Lung (tissue), 12 donors: ENCODE results near the gene MESP2. TPM values are rescaled to one million over a fixed set of nuclear protein-coding genes. Genes with fewer than 3 reads are reported as not detected.

Source experiments
- ATAC-seq: fragments of 200-7000 bp; cut with Tn5 transposase; one replicate; pipeline ENCODE4 v1.9.1; 2020; ENCODE audit warnings: moderate number of reproducible peaks; ENCODE audit not compliant: insufficient read depth, low FRiP score
- DNase-seq, 3 donors: peaks; one replicate each; pipeline ENCODE4 v3.0.0-alpha.2; 2013 to 2017
- H3K27ac ChIP-seq, 2 donors: one replicate each; pipeline ENCODE4 v1.5.1; 2013; ENCODE audit warnings: mild to moderate bottlenecking in 2 of 2, moderate library complexity in 2 of 2, control low read depth in 1 of 2, inconsistent platforms in 1 of 2, low read depth in 1 of 2, low read length in 1 of 2
- H3K27me3 ChIP-seq, 3 donors: one replicate each; pipeline ENCODE4 v1.5.1; 2013; ENCODE audit warnings: low read length in 2 of 3; ENCODE audit not compliant: control insufficient read depth in 3 of 3, insufficient read depth in 3 of 3
- H3K36me3 ChIP-seq, 4 donors: one replicate each; pipeline ENCODE4 v1.5.1; 2013; ENCODE audit warnings: low read length in 4 of 4, mild to moderate bottlenecking in 1 of 4, moderate library complexity in 1 of 4; ENCODE audit not compliant: control insufficient read depth in 4 of 4, insufficient read depth in 4 of 4
- H3K4me1 ChIP-seq, 5 donors: one replicate each; pipeline ENCODE4 v1.5.1; 2013; ENCODE audit warnings: low read length in 5 of 5, mild to moderate bottlenecking in 2 of 5, moderate library complexity in 1 of 5; ENCODE audit not compliant: control insufficient read depth in 5 of 5, insufficient read depth in 5 of 5
- H3K4me3 ChIP-seq: one replicate; pipeline ENCODE4 v1.5.1; 2013; ENCODE audit warnings: mild to moderate bottlenecking, control low read depth, moderate library complexity
- H3K9ac ChIP-seq, 2 donors: one replicate each; pipeline ENCODE4 v1.5.1; 2013; ENCODE audit warnings: low read length in 2 of 2, control low read depth in 1 of 2; ENCODE audit not compliant: insufficient read depth in 1 of 2
- H3K9me3 ChIP-seq, 4 donors: one replicate each; pipeline ENCODE4 v1.5.1; 2013; ENCODE audit warnings: low read length in 3 of 4, mild to moderate bottlenecking in 1 of 4, moderate library complexity in 1 of 4; ENCODE audit not compliant: control insufficient read depth in 4 of 4, insufficient read depth in 3 of 4
- CTCF ChIP-seq: IDR thresholded peaks from 2 replicates; pipeline ENCODE4 v1.5.1; 2012; ENCODE audit warnings: mild to moderate bottlenecking; ENCODE audit errors: control extremely low read depth, extremely low read depth
- WGBS, 2 donors: extraction: QIAGEN DNeasy Blood & Tissue Kit; methylation state at CpG; one replicate each; pipeline ENCODE4 v1.1.7; 2013; 5-methylcytosine and 5-hydroxymethylcytosine counted together
- polyA plus RNA-seq, 2 donors: library from polyadenylated mRNA; stranded (reverse); fragments of 200-250 nt; gene quantifications; one replicate each; pipeline ENCODE4 v1.2.1, GENCODE V29; 2013
- total RNA-seq, 2 donors: library from RNA; depleted of rRNA in 1 of 2; stranded (reverse); fragments of >200 nt in 1 of 2; gene quantifications; one replicate each; pipeline ENCODE4 v1.2.1, GENCODE V29; 2014 to 2021
- donor health status: control.
- donor health status: control.
- donor health status: Bipolar disorder and iron deficiency.
- donor health status: healthy.
- donor health status: DM: yes; HTN: yes; CAD: no.

Gene MESP2
- total and polyA plus RNA-seq, 4 donors, result 0.17 to 0.71 (median 0.55) TPM; not detected in 1

GRCh38 chr15:89743011-89743410 lies 33.1 kb upstream of the MESP2 start:
- Histone ChIP-seq H3K9me3 (peaks cover 0 to 2% (median 0%) of the 10 kb centered on the region in 4 donors), H3K27ac (no peak overlapping the region), H3K4me1 (no peaks in the 10 kb centered on the region), H3K36me3 (no peaks in the 10 kb centered on the region), H3K4me3 (no peak overlapping the region), H3K27me3 (peaks cover 0 to 22% (median 18%) of the 10 kb centered on the region in 3 donors), H3K9ac (no peak overlapping the region)
- WGBS, 2 donors, result 88 to 91% methylated on average over 8 of the region's 8 CpGs
- DNase-seq, result no peak
- no peak for ATAC-seq
- no peak for TF ChIP-seq CTCF

- WGBS, 2 donors, result 83 to 92% methylated on average over 8 of the region's 8 CpGs
- ATAC-seq (no peak), DNase-seq (no peak)
- H3K4me1 ChIP-seq, result no peaks in the 10 kb centered on the region
- H3K27me3 ChIP-seq, result peaks cover 0 to 27% (median 23%) of the 10 kb centered on the region in 3 donors
- H3K36me3 ChIP-seq, result no peaks in the 10 kb centered on the region
- no peak overlapping the region for H3K9ac ChIP-seq
- H3K4me3 ChIP-seq, result no peak overlapping the region
- H3K27ac ChIP-seq, result no peak overlapping the region
- H3K9me3 ChIP-seq, result peaks cover 0 to 2% (median 0%) of the 10 kb centered on the region in 4 donors
- TF ChIP-seq CTCF, result no peak
Observed at GRCh38 chr15:89743594-89743993, 32.5 kb upstream of the MESP2 start.

GRCh38 chr15:89745131-89745530 lies 31.0 kb upstream of the MESP2 start:
- Histone ChIP-seq H3K27me3 (peaks cover 0 to 43% (median 39%) of the 10 kb centered on the region in 3 donors), H3K9ac (no peak overlapping the region), H3K4me1 (peaks cover 0 to 3% (median 0%) of the 10 kb centered on the region in 5 donors), H3K36me3 (no peaks in the 10 kb centered on the region), H3K27ac (no peak overlapping the region), H3K9me3 (peaks cover 0 to 2% (median 0%) of the 10 kb centered on the region in 4 donors), H3K4me3 (no peak overlapping the region)
- TF ChIP-seq CTCF, result no peak
- DNase-seq (no peak), ATAC-seq (no peak)
- 76 to 87% methylated on average over 13 of the region's 13 CpGs for WGBS, 2 donors

- H3K9ac ChIP-seq, result no peak overlapping the region
- H3K9me3 ChIP-seq, result peaks cover 0 to 2% (median 0%) of the 10 kb centered on the region in 4 donors
- WGBS, 2 donors, result 44 to 56% methylated on average over 1 of the region's 1 CpG
- DNase-seq (no peak), ATAC-seq (no peak)
- H3K27ac ChIP-seq, result no peak overlapping the region
- no peaks in the 10 kb centered on the region for H3K36me3 ChIP-seq
- peaks cover 0 to 5% (median 0%) of the 10 kb centered on the region in 5 donors for H3K4me1 ChIP-seq
- H3K4me3 ChIP-seq, result no peak overlapping the region
- no peak for TF ChIP-seq CTCF
- peaks cover 0 to 45% (median 39%) of the 10 kb centered on the region in 3 donors for H3K27me3 ChIP-seq
Observed at GRCh38 chr15:89745768-89746167, 30.4 kb upstream of the MESP2 start.
